H9 (cell line): ENCODE results near the gene SDK1. TPM values are rescaled to one million over a fixed set of nuclear protein-coding genes. Genes with fewer than 3 reads are reported as not detected.

Source experiments
- DNase-seq: peaks from one replicate; pipeline ENCODE4 v3.0.0-alpha.2; 2017
- H2AFZ ChIP-seq: one replicate; pipeline ENCODE4 v1.6.1; 2013; ENCODE audit warnings: mild to moderate bottlenecking, low read length, control low read depth, moderate library complexity
- H2AK5ac ChIP-seq: 2 replicates; pipeline ENCODE4 v1.6.1; 2013; ENCODE audit warnings: low read length, control low read depth, mixed read lengths; ENCODE audit not compliant: insufficient read length
- H2BK120ac ChIP-seq: one replicate; pipeline ENCODE4 v1.6.1; 2013; ENCODE audit warnings: low read depth, mild to moderate bottlenecking, low read length, control low read depth, inconsistent platforms; ENCODE audit not compliant: poor library complexity, severe bottlenecking
- H2BK12ac ChIP-seq: 2 replicates; pipeline ENCODE4 v1.6.1; 2013; ENCODE audit warnings: low read length, control low read depth, mixed read lengths, low read depth; ENCODE audit not compliant: insufficient read length
- H2BK15ac ChIP-seq: 2 replicates; pipeline ENCODE4 v1.6.1; 2013; ENCODE audit warnings: low read depth, low read length, control low read depth
- H2BK20ac ChIP-seq: one replicate; pipeline ENCODE4 v1.6.1; 2013; ENCODE audit warnings: low read depth, mild to moderate bottlenecking, low read length, control low read depth, inconsistent platforms; ENCODE audit not compliant: poor library complexity, severe bottlenecking
- H2BK5ac ChIP-seq: 2 replicates; pipeline ENCODE4 v1.6.1; 2013; ENCODE audit warnings: low read length, control low read depth, mixed read lengths; ENCODE audit not compliant: insufficient read length
- H3K14ac ChIP-seq: 2 replicates; pipeline ENCODE4 v1.6.1; 2013; ENCODE audit warnings: low read length, control low read depth; ENCODE audit not compliant: insufficient read depth
- H3K18ac ChIP-seq: 2 replicates; pipeline ENCODE4 v1.6.1; 2013; ENCODE audit warnings: low read depth, mild to moderate bottlenecking, mixed read lengths, low read length, control low read depth; ENCODE audit not compliant: insufficient read length
- H3K23ac ChIP-seq: 2 replicates; pipeline ENCODE4 v1.6.1; 2013; ENCODE audit warnings: low read length, control low read depth, mixed read lengths, low read depth; ENCODE audit not compliant: insufficient read length
- H3K23me2 ChIP-seq: 2 replicates; pipeline ENCODE4 v1.6.1; 2013; ENCODE audit warnings: low read depth, mild to moderate bottlenecking, mixed read lengths, low read length, control low read depth; ENCODE audit not compliant: insufficient read length, poor library complexity, severe bottlenecking
- H3K27ac ChIP-seq: 2 replicates; pipeline ENCODE4 v1.5.1; 2013; ENCODE audit warnings: low read length, control low read depth, mixed read lengths, low read depth; ENCODE audit not compliant: insufficient read length
- H3K27me3 ChIP-seq: 2 replicates; pipeline ENCODE4 v1.6.1; 2013; ENCODE audit warnings: low read length, control low read depth, inconsistent platforms; ENCODE audit not compliant: insufficient read depth
- H3K4ac ChIP-seq: 2 replicates; pipeline ENCODE4 v1.6.1; 2013; ENCODE audit warnings: low read depth, mild to moderate bottlenecking, control low read depth, inconsistent platforms, low read length, moderate library complexity
- H3K4me1 ChIP-seq: 2 replicates; pipeline ENCODE4 v1.6.1; 2013; ENCODE audit warnings: low read length, control low read depth, inconsistent platforms; ENCODE audit not compliant: insufficient read depth
- H3K4me2 ChIP-seq: 2 replicates; pipeline ENCODE4 v1.6.1; 2013; ENCODE audit warnings: low read length, control low read depth, mixed read lengths; ENCODE audit not compliant: insufficient read length, insufficient read depth
- H3K56ac ChIP-seq: 2 replicates; pipeline ENCODE4 v1.6.1; 2013; ENCODE audit warnings: low read depth, mild to moderate bottlenecking, mixed read lengths, low read length, control low read depth; ENCODE audit not compliant: insufficient read length
- H3K79me1 ChIP-seq: 2 replicates; pipeline ENCODE4 v1.6.1; 2013; ENCODE audit warnings: low read depth, mild to moderate bottlenecking, moderate library complexity, low read length, control low read depth, inconsistent platforms; ENCODE audit not compliant: insufficient read depth, poor library complexity, severe bottlenecking
- H3K79me2 ChIP-seq: 2 replicates; pipeline ENCODE4 v1.6.1; 2013; ENCODE audit warnings: low read length, control low read depth, inconsistent platforms; ENCODE audit not compliant: insufficient read depth
- H3K9ac ChIP-seq: 2 replicates; pipeline ENCODE4 v1.6.1; 2013; ENCODE audit warnings: low read length, control low read depth, mixed read lengths; ENCODE audit not compliant: insufficient read length; ENCODE audit errors: extremely low read depth
- H3K9me3 ChIP-seq: one replicate; pipeline ENCODE4 v1.6.1; 2013; ENCODE audit warnings: low read depth, low read length, inconsistent platforms; ENCODE audit not compliant: control insufficient read depth
- H3T11ph ChIP-seq: one replicate; pipeline ENCODE4 v1.6.1; 2013; ENCODE audit warnings: mild to moderate bottlenecking, low read length, control low read depth, inconsistent platforms
- H4K20me1 ChIP-seq: one replicate; pipeline ENCODE4 v1.6.1; 2013; ENCODE audit not compliant: control insufficient read depth, insufficient read length, insufficient read depth
- H4K5ac ChIP-seq: 2 replicates; pipeline ENCODE4 v1.6.1; 2013; ENCODE audit warnings: low read depth, mild to moderate bottlenecking, mixed read lengths, low read length, control low read depth; ENCODE audit not compliant: insufficient read length
- H4K8ac ChIP-seq: replicated peaks from 2 replicates; pipeline ENCODE4 v1.6.1; 2013; ENCODE audit warnings: low read length, control low read depth, mixed read lengths, low read depth; ENCODE audit not compliant: insufficient read length
- H4K91ac ChIP-seq: 2 replicates; pipeline ENCODE4 v1.6.1; 2013; ENCODE audit warnings: low read depth, mild to moderate bottlenecking, moderate library complexity, mixed read lengths, low read length, control low read depth; ENCODE audit not compliant: insufficient read length
- H3K27ac Mint-ChIP-seq, 3 experiments: 2 replicates in 2 of 3; 3 replicates in 1 of 3; pipeline ENCODE4 v1.8.0; 2020 to 2021; ENCODE audit warnings: mixed read lengths in 3 of 3, mild to moderate bottlenecking in 1 of 3, moderate library complexity in 1 of 3
- H3K27me3 Mint-ChIP-seq: 2 replicates; pipeline ENCODE4 v1.8.0; 2021; ENCODE audit warnings: low read depth, mild to moderate bottlenecking, moderate library complexity, mixed read lengths
- H3K36me3 Mint-ChIP-seq, 3 experiments: 2 replicates in 2 of 3; 3 replicates in 1 of 3; pipeline ENCODE4 v1.8.0; 2020 to 2021; ENCODE audit warnings: low read depth in 3 of 3, mixed read lengths in 3 of 3; ENCODE audit not compliant: insufficient read depth in 1 of 3
- H3K4me1 Mint-ChIP-seq, 2 experiments: 2 replicates each; pipeline ENCODE4 v1.8.0; 2020; ENCODE audit warnings: mixed read lengths in 2 of 2
- H3K4me3 Mint-ChIP-seq, 2 experiments: 2 replicates in 1 of 2; 3 replicates in 1 of 2; pipeline ENCODE4 v1.8.0; 2020 to 2021; ENCODE audit warnings: mild to moderate bottlenecking in 2 of 2, mixed read lengths in 2 of 2, moderate library complexity in 1 of 2
- H3K9me3 Mint-ChIP-seq, 2 experiments: 2 replicates in 1 of 2; 3 replicates in 1 of 2; pipeline ENCODE4 v1.8.0; 2020; ENCODE audit warnings: mild to moderate bottlenecking in 2 of 2, mixed read lengths in 2 of 2, moderate library complexity in 1 of 2
- WGBS: extraction: QIAGEN DNeasy Blood & Tissue Kit; methylation state at CpG from one replicate; pipeline ENCODE4 v1.1.7; 2013; ENCODE audit warnings: missing lambda C conversion rate, low lambda C conversion rate, mixed read lengths; ENCODE audit not compliant: insufficient read length; ENCODE audit errors: extremely low coverage; 5-methylcytosine and 5-hydroxymethylcytosine counted together
- total RNA-seq: library from RNA; stranded (reverse); gene quantifications from 2 replicates; pipeline ENCODE4 v1.2.1, GENCODE V29; 2021
- TF ChIP-seq, protein P1 (sequence below): fragments of 200-600 bp; sonication (generic); conservative IDR thresholded peaks from 3 replicates; pipeline ENCODE4 v1.8.0; 2021; ENCODE audit warnings: antibody characterized with exemption, mild to moderate bottlenecking

Gene SDK1
- total RNA-seq, 1 experiment from 2014 or later = 8.7 TPM

DNA sequence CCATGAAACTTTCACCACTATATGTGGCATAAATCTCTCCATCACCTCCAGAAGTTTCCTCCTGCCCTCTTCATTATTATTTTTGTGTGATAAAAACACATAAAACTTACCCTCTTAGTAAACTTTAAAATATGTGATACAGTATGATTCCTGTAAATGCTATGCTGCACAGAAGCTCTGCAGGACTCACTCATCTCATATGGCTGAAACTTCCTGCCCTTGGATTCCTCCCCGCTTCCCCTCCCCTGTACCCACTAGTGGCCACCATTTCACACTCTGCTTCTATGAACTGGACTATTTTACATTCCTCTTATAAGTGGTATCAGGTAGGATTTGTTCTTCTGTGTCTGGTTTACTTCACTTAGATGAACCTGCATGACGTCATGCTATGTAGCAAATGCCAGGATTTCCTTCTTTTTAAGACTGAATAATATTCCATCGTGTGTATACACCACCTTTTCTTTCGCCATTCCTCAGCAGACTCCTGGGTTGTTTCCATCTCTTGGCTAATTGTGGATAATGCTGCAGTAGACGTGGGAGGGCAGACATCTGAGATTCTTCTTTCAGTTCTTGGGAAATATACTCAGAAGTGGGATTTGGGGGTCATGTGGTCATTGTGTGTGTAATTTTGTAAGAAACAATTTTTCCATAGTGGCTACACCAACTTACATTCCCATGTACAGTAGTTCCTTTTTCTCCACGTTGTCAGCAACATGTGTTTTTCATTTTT, 335.2 kb downstream of the SDK1 start:
- H3K79me1 ChIP-seq = no peaks in the 10 kb centered on the region
- TF ChIP-seq, protein P1, sequence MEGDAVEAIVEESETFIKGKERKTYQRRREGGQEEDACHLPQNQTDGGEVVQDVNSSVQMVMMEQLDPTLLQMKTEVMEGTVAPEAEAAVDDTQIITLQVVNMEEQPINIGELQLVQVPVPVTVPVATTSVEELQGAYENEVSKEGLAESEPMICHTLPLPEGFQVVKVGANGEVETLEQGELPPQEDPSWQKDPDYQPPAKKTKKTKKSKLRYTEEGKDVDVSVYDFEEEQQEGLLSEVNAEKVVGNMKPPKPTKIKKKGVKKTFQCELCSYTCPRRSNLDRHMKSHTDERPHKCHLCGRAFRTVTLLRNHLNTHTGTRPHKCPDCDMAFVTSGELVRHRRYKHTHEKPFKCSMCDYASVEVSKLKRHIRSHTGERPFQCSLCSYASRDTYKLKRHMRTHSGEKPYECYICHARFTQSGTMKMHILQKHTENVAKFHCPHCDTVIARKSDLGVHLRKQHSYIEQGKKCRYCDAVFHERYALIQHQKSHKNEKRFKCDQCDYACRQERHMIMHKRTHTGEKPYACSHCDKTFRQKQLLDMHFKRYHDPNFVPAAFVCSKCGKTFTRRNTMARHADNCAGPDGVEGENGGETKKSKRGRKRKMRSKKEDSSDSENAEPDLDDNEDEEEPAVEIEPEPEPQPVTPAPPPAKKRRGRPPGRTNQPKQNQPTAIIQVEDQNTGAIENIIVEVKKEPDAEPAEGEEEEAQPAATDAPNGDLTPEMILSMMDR = no peak
- no peaks in the 10 kb centered on the region for H3K27me3 Mint-ChIP-seq
- no peak overlapping the region for H3K27ac ChIP-seq
- no peak overlapping the region for H2AFZ ChIP-seq
- DNase-seq = no peak
- H2BK15ac ChIP-seq = no peak overlapping the region
- H3K36me3 Mint-ChIP-seq = peaks cover 2 to 3% (median 3%) of the 10 kb centered on the region in 3 experiments; a peak in 5 of 7 replicates
- no peak overlapping the region for H3K4me2 ChIP-seq
- no peaks in the 10 kb centered on the region for H3K4me1 Mint-ChIP-seq
- H2BK20ac ChIP-seq = no peak overlapping the region
- no peak overlapping the region for H3K4me3 Mint-ChIP-seq
- no peak overlapping the region for H2BK120ac ChIP-seq
- no peak overlapping the region for H3K4ac ChIP-seq
- H3K9me3 Mint-ChIP-seq = peaks cover 3% of the 10 kb centered on the region in 2 experiments; a peak in 4 of 5 replicates
- H3K27me3 ChIP-seq = no peaks in the 10 kb centered on the region
- no CpG with 5 or more reads among the region's 6 CpGs for WGBS
- H3K79me2 ChIP-seq = no peaks in the 10 kb centered on the region
- no peak overlapping the region for H3K18ac ChIP-seq
- no peak overlapping the region for H2AK5ac ChIP-seq
- H3K56ac ChIP-seq = no peak overlapping the region
- no peak overlapping the region for H3K27ac Mint-ChIP-seq
- no peak overlapping the region for H3T11ph ChIP-seq
- no peaks in the 10 kb centered on the region for H4K20me1 ChIP-seq
- no peak overlapping the region for H3K14ac ChIP-seq
- no peak overlapping the region for H2BK12ac ChIP-seq
- no peaks in the 10 kb centered on the region for H3K4me1 ChIP-seq
- H3K9ac ChIP-seq = no peak overlapping the region
- H3K9me3 ChIP-seq = no peaks in the 10 kb centered on the region
- no peak overlapping the region for H4K5ac ChIP-seq
- no peak overlapping the region for H3K23ac ChIP-seq
- no peak overlapping the region for H4K91ac ChIP-seq
- no peaks in the 10 kb centered on the region for H3K23me2 ChIP-seq
- H2BK5ac ChIP-seq = no peak overlapping the region
- H4K8ac ChIP-seq = no peak overlapping the region
